NB4 (cell line): ENCODE data around the gene ZFHX2.

Source experiments
- DNase-seq: peaks from one replicate; pipeline ENCODE4 v3.0.0; 2010; ENCODE audit warnings: low read depth
- H3K4me3 ChIP-seq: one replicate; pipeline ENCODE4 v1.5.1; 2011; ENCODE audit warnings: mild to moderate bottlenecking, low read depth, low read length, moderate library complexity
- MYC ChIP-seq: IDR thresholded peaks from 2 replicates; pipeline ENCODE4 v1.6.1; 2011; ENCODE audit warnings: low read depth, low read length
- POLR2A ChIP-seq: IDR thresholded peaks from 2 replicates; pipeline ENCODE4 v1.6.1; 2011; ENCODE audit warnings: mild to moderate bottlenecking; ENCODE audit not compliant: insufficient read length; ENCODE audit errors: extremely low read depth
- TF ChIP-seq, protein P1 (sequence below): IDR thresholded peaks from one replicate; pipeline ENCODE4 v1.5.1; 2012; ENCODE audit warnings: low read depth, low read length
- TF ChIP-seq, protein P2 (sequence below): IDR thresholded peaks from 2 replicates; pipeline ENCODE4 v1.6.1; 2011; ENCODE audit warnings: low read depth, low read length

ZFHX2 gene

DNA sequence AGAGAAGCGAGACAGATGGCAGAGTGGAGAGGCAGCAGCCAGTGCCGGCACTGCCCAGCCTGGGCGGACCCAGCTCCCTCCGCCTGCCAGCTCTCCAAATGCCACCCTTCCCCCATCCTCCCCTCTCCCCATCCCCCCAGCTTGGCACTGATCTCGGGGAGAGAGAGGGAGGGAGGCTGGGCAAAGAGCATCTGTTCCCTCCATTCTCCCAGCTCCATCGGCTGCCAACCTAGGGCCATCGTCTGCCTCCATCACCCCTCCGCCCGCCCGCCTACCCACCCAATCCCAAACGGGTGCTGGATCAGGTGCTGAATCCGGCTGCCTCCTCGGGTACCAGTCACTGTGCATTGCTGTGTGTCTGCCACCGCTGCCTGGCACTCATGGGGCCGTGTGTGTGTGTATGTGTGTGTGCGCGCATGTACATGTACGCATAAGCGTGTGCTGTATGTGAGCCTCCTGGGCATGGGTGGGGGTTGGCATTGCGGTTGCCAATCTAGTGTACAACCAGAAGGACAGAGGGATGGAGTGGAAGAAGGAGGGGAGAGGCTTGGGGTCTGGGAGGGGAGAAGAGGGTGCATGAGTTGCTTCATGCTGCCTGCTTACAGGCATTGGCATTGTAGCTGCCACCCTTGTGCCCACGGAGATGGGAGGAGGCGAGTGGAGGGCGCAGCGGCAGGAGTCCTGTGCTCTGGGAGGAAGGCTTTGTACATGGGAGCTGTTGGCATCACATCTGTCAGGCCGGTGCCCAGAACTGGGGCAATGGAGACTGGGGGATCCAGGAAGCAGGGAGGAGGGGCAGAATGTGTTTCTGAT lies 38.4 kb downstream of the ZFHX2 start:
- TF ChIP-seq, protein P1, sequence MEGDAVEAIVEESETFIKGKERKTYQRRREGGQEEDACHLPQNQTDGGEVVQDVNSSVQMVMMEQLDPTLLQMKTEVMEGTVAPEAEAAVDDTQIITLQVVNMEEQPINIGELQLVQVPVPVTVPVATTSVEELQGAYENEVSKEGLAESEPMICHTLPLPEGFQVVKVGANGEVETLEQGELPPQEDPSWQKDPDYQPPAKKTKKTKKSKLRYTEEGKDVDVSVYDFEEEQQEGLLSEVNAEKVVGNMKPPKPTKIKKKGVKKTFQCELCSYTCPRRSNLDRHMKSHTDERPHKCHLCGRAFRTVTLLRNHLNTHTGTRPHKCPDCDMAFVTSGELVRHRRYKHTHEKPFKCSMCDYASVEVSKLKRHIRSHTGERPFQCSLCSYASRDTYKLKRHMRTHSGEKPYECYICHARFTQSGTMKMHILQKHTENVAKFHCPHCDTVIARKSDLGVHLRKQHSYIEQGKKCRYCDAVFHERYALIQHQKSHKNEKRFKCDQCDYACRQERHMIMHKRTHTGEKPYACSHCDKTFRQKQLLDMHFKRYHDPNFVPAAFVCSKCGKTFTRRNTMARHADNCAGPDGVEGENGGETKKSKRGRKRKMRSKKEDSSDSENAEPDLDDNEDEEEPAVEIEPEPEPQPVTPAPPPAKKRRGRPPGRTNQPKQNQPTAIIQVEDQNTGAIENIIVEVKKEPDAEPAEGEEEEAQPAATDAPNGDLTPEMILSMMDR = no peak
- TF ChIP-seq, protein P2, sequence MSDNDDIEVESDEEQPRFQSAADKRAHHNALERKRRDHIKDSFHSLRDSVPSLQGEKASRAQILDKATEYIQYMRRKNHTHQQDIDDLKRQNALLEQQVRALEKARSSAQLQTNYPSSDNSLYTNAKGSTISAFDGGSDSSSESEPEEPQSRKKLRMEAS = no peak
- TF ChIP-seq POLR2A (no peak), MYC (no peak)
- no peak for DNase-seq
- no peak overlapping the region for H3K4me3 ChIP-seq

DNA sequence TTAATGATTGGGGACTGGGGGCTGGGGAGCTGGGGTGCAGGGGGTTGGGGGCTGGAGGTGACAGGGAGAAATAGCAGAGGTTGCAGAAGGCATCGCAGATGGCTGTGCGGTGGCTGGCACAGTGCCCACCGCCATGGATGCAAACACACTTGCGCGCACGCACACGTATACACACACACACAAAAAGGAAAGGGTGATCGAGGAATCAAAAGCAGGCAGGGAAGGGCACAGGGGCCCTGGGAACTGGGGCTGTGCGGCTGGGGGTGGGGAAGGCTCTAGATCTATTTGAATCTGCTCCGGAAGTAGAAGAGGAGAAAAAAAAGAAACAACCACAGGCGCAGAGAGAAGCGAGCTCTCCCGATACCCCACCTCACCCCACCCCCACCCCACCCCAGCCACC lies 39.4 kb downstream of the ZFHX2 start:
- no peak overlapping the region for H3K4me3 ChIP-seq
- TF ChIP-seq POLR2A (no peak), MYC (no peak)
- TF ChIP-seq, protein P2 = no peak
- TF ChIP-seq, protein P1 = no peak
- no peak for DNase-seq

DNA sequence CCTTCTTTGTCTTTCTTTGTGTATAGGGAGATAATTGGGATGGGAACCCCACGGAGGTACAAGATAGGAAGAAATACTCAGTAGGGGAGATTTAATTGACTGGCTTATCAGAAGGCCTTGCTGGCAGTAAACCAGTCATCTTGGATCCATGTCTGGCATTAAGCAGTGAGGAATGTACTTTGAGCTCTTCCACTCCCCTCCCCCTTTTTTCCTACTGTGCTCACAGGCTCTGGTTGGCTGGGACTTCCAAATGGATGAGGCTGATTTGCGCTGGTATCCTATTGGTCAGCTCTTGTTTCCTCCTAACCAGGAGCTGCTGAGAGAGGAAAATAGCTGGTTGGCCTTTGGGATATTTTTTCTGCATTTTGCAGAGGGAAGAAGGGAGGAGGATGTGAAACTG lies 57.3 kb downstream of the ZFHX2 start:
- no peak overlapping the region for H3K4me3 ChIP-seq
- TF ChIP-seq, protein P2 = no peak
- no peak for TF ChIP-seq MYC
- no peak for TF ChIP-seq POLR2A
- TF ChIP-seq, protein P1 = no peak
- DNase-seq = no peak

DNA sequence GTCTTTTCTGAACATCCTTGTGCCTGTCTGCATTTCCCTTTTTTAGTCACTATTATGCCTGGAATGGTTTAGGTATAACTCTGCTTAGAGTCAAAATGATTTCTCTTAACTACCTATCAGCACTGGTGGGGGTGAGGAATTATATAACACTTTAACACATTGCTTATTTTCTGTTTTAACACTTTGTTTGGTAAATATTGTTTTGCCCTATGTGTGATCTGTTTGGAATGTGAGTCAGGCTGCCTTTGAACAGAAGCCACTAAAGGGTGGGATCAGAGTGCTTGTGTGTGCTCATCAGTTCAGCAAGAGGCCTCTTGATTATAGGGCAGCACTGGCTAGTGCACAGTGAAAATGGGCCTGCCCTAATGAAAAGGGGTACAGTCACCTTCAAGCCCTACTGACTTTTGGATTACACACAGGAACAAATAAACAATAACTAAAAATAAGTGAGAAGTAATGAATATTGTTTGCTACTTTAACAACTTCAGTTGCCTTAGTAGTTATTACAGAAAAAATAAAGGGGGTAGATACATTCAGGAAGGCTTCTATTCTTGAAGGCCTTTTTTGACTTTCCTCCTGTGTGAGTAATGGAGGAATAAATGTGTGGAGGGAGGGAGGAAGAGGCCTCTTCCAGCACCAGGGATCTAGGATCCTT lies 58.8 kb downstream of the ZFHX2 start:
- no peak for DNase-seq
- no peak overlapping the region for H3K4me3 ChIP-seq
- TF ChIP-seq MYC (no peak), POLR2A (no peak)
- TF ChIP-seq, protein P1 = no peak
- TF ChIP-seq, protein P2 = no peak

DNA sequence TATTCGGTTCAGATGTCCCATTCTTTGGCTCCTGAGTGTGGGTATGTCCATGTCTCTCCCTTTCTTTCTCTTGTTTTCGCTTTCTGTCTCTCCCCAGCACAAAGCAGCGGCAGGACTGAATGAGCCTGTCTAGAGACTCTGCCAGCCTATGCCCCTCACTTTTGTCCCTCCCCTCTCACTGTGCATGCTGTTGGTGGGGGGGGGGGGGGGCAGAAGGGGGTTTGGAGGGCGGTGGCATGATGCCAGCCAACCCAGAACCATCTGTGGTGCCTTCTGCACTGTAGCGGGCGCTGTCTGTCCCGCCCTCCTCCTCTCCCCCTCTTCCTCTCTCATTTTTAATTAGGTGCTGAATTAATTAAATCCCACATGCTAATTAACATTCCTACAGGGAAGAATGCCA lies 64.3 kb downstream of the ZFHX2 start:
- H3K4me3 ChIP-seq = no peak overlapping the region
- TF ChIP-seq, protein P2 = no peak
- TF ChIP-seq MYC (no peak), POLR2A (no peak)
- TF ChIP-seq, protein P1 = no peak
- no peak for DNase-seq
